Cardiac muscle cell (in vitro differentiated cells and primary cell): Measurements from ENCODE around the gene GHRHR. TPM values are rescaled to one million over a fixed set of nuclear protein-coding genes. Genes with fewer than 3 reads are reported as not detected.

Experiments used
- DNase-seq, 2 donors: peaks; one replicate each; pipeline versions ENCODE4 v3.0.0 to v3.0.0-alpha.2; 2010 to 2017; ENCODE audit warnings: low read depth in 1 of 2, low spot score in 1 of 2
- H3K27ac ChIP-seq: fragments of 200-600 bp; sonication (generic); 2 replicates; pipeline ENCODE4 v1.5.1; 2016
- H3K27me3 ChIP-seq: fragments of 200-600 bp; sonication (generic); 2 replicates; pipeline ENCODE4 v1.6.0; 2016; ENCODE audit warnings: control low read depth
- H3K36me3 ChIP-seq: fragments of 200-600 bp; sonication (generic); 2 replicates; pipeline ENCODE4 v1.5.1; 2016; ENCODE audit warnings: control low read depth
- H3K4me1 ChIP-seq: fragments of 200-600 bp; sonication (generic); 2 replicates; pipeline ENCODE4 v1.8.1; 2017; ENCODE audit warnings: low read depth, mild to moderate bottlenecking, mixed run types
- H3K4me3 ChIP-seq: fragments of 200-600 bp; sonication (generic); 2 replicates; pipeline ENCODE4 v1.5.1; 2016; ENCODE audit warnings: mild to moderate bottlenecking
- H3K9me3 ChIP-seq: fragments of 200-600 bp; sonication (generic); 2 replicates; pipeline ENCODE4 v1.5.1; 2017; ENCODE audit warnings: low read depth, mild to moderate bottlenecking, control low read depth
- polyA plus RNA-seq: library from polyadenylated mRNA; unstranded; fragments of >200 nt; fragmentation: Nextera tagmentation; extraction: Ambion mirVana; gene quantifications from 2 replicates; pipeline ENCODE4 v1.2.1, GENCODE V29; 2016
- total RNA-seq: library from RNA; depleted of rRNA; stranded (reverse); fragments of >200 nt; gene quantifications from 2 replicates; pipeline ENCODE4 v1.2.3, GENCODE V29; 2016
- TF ChIP-seq, protein P1 (sequence below): IDR thresholded peaks from 2 replicates; pipeline ENCODE4 v1.5.1; 2012; ENCODE audit warnings: low read depth, mild to moderate bottlenecking, low read length

GHRHR gene
- total and polyA plus RNA-seq, 2 experiments from 2014 or later: not detected

DNA sequence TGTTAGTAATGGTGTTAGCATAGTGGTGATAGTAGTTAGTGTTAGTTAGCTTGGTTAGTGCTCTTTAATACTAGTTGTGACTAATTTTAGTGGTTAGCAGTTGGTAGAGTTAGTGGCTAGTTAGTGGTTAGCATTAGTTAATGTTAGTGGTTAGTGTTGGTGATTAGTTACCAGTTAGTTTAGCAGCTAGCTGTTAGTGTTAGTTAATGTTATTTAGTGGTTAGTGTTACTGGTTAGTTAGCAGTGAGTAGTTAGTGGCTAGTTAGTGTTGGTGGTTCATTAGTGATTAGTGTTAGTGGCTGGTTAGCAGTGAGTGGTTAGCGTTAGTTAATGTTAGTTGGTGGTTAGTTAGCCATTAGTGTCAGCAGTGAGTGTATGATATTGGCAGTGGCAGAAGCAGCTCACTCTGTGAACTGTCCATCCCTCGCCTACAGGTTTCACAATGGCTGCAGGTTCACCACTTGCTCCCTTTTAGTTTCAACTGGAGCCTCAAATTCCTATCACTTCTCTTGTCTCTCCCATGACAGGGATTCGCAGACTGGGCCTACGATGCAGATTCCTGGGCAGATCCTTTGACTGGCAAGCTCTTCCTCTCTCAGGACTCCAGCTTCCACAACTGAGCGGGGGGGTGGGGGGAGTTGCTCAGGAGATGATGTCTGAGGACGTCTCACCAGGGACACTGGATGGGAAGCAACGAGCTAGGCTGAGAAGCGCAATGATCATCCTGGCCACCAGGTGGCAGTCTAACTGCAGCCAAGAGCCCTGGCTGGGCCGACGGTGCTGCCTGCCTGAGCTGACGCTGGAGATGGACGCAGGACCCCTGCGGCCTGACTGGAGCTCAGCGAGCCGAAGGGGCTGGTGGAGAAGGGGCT is 19.5 kb downstream of the GHRHR start:
- Histone ChIP-seq H3K9me3 (no peaks in the 10 kb centered on the region), H3K4me1 (no peaks in the 10 kb centered on the region), H3K27me3 (peaks cover 49% of the 10 kb centered on the region), H3K4me3 (no peak overlapping the region), H3K27ac (no peak overlapping the region), H3K36me3 (no peaks in the 10 kb centered on the region)
- peak; percentile 86 to 90 for DNase-seq
- TF ChIP-seq, protein P1, sequence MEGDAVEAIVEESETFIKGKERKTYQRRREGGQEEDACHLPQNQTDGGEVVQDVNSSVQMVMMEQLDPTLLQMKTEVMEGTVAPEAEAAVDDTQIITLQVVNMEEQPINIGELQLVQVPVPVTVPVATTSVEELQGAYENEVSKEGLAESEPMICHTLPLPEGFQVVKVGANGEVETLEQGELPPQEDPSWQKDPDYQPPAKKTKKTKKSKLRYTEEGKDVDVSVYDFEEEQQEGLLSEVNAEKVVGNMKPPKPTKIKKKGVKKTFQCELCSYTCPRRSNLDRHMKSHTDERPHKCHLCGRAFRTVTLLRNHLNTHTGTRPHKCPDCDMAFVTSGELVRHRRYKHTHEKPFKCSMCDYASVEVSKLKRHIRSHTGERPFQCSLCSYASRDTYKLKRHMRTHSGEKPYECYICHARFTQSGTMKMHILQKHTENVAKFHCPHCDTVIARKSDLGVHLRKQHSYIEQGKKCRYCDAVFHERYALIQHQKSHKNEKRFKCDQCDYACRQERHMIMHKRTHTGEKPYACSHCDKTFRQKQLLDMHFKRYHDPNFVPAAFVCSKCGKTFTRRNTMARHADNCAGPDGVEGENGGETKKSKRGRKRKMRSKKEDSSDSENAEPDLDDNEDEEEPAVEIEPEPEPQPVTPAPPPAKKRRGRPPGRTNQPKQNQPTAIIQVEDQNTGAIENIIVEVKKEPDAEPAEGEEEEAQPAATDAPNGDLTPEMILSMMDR: peak; percentile 88

DNA sequence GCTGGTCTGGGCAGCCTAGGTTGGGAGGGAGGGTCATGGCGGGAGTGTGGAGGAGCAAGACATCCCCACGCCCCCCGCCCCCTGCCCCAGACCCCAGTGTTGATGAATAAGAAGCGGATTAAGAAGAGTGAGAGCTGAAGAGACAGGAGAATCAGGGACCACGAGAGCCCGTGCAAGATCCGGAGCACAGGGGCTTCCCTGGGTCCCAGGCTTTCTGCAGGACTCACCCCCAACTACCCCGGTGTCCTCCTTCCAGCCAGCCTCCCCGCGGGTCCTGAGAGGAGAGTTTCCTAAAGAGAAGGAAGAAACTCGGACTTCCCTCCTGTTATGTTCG is 20.1 kb downstream of the GHRHR start:
- Histone ChIP-seq H3K9me3 (no peaks in the 10 kb centered on the region), H3K4me1 (no peaks in the 10 kb centered on the region), H3K4me3 (no peak overlapping the region), H3K27me3 (peaks cover 43% of the 10 kb centered on the region), H3K36me3 (no peaks in the 10 kb centered on the region), H3K27ac (no peak overlapping the region)
- no peak for DNase-seq
- TF ChIP-seq, protein P1: no peak

DNA sequence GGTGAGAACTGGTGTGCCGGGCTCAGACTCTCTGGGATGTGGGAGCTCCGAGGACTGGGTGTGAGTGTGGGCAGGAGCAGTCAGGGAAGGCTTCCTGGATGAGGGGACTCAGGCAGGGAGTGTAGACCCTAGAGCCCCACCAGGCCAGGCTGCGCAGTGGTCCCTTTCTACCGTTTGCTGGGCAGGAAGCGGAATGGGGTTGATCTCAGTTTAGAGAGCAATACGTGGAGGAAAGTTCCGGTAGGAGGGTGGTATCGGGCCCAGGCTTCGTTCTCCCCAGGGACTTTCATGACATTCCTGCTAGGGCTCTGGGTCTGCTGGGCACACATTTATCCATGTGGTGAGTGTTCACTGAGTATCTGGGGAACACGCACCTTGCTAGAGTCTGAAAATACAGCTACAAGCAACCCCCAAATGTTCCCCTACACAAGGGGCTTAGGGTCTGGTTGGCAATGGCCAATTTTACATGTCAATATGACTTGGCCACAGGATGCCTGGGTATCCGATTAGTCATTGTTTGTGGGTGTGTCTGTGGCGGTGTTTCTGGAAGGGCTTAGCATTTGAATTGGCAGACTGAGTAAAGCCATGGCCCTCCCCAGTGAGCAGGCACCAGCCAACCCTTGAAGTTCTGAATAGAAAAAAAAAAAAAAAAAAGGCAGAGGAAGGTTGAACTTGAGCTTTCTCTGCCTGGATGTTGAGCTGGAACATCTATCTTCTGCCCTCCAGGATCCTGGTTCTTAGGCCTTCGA is 20.8 kb downstream of the GHRHR start:
- peaks cover 36% of the 10 kb centered on the region for H3K27me3 ChIP-seq
- H3K27ac ChIP-seq: no peak overlapping the region
- no peaks in the 10 kb centered on the region for H3K9me3 ChIP-seq
- H3K4me3 ChIP-seq: no peak overlapping the region
- H3K36me3 ChIP-seq: no peaks in the 10 kb centered on the region
- TF ChIP-seq, protein P1: no peak
- peak in 1 of 2 donors; percentile 48 for DNase-seq
- no peaks in the 10 kb centered on the region for H3K4me1 ChIP-seq

DNA sequence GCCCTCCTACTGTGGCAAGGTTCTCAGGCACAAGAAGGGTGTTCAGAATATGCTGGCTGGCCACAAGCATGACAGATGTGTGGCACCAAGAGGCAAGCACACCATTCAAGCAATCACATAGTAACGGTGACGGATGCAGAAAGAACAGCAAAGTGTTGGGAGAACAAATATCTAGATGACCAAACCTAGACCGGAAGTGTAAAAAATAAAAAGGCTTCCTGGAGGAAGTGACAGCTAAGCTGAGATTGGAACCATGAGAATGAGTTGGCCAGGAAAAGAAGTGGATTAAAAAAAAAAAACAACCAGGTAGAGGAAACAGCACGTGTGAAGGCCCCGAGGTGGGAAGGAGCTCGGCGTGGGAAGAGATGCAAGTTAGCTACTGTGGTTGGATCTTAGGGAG is 22.0 kb downstream of the GHRHR start:
- no peak for DNase-seq
- H3K9me3 ChIP-seq: no peaks in the 10 kb centered on the region
- H3K36me3 ChIP-seq: no peaks in the 10 kb centered on the region
- no peak overlapping the region for H3K27ac ChIP-seq
- TF ChIP-seq, protein P1: no peak
- peaks cover 27% of the 10 kb centered on the region for H3K27me3 ChIP-seq
- no peaks in the 10 kb centered on the region for H3K4me1 ChIP-seq
- H3K4me3 ChIP-seq: no peak overlapping the region

DNA sequence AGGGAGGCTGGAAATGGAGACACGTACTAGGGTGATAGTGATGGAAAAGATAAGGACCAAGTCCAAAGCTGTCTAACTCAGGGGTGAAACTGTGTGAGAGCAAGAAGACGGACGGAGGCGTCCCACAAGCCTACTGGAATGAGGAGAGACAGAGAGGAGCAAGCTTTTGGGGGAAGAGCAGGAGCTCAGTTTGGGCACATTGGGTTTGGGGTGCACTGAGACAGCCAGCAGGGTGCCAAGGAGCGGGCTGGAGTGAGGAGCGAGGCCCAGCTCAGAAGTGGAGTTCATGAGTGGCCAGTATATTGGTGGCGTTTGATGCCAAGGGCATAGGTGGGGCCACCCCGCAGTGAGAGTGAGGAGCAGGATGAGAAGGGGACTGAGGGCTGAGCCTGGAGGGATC is 22.6 kb downstream of the GHRHR start:
- peaks cover 26% of the 10 kb centered on the region for H3K27me3 ChIP-seq
- H3K4me3 ChIP-seq: no peak overlapping the region
- TF ChIP-seq, protein P1: no peak
- no peaks in the 10 kb centered on the region for H3K36me3 ChIP-seq
- no peak for DNase-seq
- no peaks in the 10 kb centered on the region for H3K4me1 ChIP-seq
- H3K27ac ChIP-seq: no peak overlapping the region
- no peaks in the 10 kb centered on the region for H3K9me3 ChIP-seq
